Measurements from ENCODE around the gene CREBBP.

CREBBP gene

DNA sequence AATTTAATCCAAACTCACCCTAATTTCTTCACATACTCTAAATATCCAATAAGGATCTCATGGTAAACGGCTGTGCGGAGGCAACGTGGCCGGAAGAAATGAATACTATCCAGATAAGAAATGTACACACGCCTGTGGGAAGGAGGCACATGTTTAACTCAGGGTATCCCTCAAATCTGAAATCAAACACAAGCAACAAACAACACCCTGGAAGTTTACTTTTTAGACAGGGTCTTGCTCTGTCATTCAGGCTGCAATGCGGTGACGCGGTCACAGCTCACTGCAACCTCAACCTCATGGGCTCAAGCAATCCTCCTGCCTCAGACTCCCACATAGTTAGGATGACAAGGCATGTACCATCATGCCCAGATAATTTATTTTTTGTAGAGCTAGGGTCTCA lies 142.0 kb downstream of the CREBBP start:
- no peak for TF ChIP-seq ZFX (IDR thresholded peaks at IDR 0.05)
- TF ChIP-seq, protein P1, sequence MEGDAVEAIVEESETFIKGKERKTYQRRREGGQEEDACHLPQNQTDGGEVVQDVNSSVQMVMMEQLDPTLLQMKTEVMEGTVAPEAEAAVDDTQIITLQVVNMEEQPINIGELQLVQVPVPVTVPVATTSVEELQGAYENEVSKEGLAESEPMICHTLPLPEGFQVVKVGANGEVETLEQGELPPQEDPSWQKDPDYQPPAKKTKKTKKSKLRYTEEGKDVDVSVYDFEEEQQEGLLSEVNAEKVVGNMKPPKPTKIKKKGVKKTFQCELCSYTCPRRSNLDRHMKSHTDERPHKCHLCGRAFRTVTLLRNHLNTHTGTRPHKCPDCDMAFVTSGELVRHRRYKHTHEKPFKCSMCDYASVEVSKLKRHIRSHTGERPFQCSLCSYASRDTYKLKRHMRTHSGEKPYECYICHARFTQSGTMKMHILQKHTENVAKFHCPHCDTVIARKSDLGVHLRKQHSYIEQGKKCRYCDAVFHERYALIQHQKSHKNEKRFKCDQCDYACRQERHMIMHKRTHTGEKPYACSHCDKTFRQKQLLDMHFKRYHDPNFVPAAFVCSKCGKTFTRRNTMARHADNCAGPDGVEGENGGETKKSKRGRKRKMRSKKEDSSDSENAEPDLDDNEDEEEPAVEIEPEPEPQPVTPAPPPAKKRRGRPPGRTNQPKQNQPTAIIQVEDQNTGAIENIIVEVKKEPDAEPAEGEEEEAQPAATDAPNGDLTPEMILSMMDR (conservative IDR thresholded peaks at IDR 0.05): no peak
- no peak overlapping the region for H3K27ac ChIP-seq

DNA sequence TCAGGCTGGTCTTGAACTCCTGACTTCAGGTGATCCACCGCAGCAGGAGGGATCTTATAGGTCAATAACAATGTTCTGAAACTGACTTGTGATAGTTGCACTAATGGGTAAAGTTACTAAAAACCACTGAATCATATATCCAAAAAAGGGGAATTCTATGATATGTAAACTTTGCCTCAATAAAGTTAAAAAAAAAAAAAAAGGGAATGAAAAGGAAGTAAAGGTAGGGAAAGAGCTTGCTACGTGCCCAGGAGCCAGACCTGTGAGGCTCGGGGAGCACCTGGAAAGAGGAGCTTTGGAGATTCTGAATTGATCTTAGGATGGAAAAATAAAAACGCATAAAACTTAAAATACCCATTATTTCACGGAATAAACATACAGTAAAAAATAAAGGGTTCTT lies 142.4 kb downstream of the CREBBP start:
- no peak overlapping the region for H3K27ac ChIP-seq
- TF ChIP-seq ZFX (IDR thresholded peaks at IDR 0.05): no peak
- TF ChIP-seq, protein P1 (conservative IDR thresholded peaks at IDR 0.05): no peak

DNA sequence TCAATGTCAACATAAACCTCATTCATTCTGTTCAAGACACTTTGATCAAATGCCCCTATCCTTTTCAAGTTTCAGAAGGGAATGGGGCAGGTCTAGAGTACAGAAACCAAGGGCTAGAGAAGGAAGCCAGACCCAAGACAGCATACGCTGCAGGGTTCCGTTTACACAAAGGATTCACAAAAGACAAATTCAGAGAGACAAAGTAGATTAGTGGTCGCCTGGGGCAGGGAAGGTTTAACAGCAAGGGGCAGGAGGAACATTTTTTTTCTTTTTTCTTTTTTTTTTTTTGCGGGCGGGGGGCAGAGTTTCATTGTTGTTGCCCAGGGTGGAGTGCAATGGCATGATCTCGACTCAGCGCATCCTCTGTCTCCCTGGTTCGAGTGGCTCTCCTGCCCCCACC lies 143.3 kb downstream of the CREBBP start:
- H3K27ac ChIP-seq: no peak overlapping the region
- TF ChIP-seq, protein P1 (conservative IDR thresholded peaks at IDR 0.05): no peak
- no peak for TF ChIP-seq ZFX (IDR thresholded peaks at IDR 0.05)

DNA sequence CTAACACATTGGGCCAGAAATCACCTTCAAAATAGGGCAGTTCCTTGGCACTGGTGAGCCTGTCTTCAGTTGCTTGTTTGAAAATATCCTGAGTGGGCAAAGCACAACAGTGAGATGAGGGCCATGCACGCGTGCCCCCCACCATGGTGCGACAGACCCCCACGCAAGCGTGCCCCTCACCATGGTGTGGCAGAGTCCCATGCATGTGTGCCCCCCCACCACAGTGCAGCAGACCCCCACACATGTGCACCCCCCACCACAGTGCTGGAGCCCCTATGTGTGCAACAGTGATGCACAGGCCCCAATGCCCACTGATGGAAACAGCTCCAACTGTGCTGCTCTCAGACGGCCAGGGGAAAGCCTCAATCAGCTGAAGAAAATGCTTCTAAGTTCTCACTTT lies 144.4 kb downstream of the CREBBP start:
- no peak overlapping the region for H3K27ac ChIP-seq
- TF ChIP-seq, protein P1 (conservative IDR thresholded peaks at IDR 0.05): no peak
- TF ChIP-seq ZFX (IDR thresholded peaks at IDR 0.05): no peak

DNA sequence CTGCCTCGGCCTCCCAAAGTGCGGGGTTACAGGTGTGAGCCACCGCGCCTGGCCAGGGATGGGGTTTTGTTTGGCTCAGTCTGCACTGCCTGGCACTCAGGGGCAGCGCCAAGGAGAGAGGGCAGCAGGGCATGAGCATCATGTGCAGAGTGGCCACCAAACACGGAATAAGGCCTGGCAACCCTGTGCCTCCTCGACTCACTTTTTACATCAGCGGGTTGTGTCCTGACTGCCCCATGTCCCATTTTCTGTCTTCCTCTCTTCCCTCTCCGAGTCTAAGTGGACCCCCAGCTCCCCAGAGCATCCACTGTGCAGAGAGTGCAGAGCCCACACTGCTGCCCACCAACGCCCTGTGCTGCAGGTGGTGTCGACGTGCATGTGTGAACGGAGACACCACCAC lies 145.0 kb downstream of the CREBBP start:
- TF ChIP-seq, protein P1 (conservative IDR thresholded peaks at IDR 0.05): no peak
- TF ChIP-seq ZFX (IDR thresholded peaks at IDR 0.05): no peak
- H3K27ac ChIP-seq: no peak overlapping the region

DNA sequence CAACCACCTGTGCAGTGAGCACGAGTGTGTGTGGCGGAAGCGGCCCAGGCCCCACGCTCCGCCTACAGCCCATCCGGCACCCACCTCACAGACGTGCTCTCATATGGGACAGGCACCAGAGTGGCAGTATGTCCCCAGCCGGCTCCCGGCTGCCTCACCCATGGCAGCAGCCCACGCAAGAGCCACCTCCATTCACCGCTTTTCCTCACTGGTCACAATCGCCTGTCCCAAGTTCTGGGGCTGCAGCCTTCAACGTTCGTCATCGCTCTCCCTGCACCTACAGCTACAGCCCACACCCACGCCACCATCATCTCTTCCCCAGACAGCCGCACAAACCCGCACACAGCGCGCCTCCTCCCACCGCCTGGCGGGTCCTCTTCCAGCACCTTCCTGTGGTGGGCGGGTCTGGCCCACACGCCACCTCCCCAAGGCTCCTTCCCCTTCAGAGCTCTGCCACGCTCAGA lies 145.7 kb downstream of the CREBBP start:
- H3K27ac ChIP-seq: no peak overlapping the region
- TF ChIP-seq, protein P1 (conservative IDR thresholded peaks at IDR 0.05): no peak
- TF ChIP-seq ZFX (IDR thresholded peaks at IDR 0.05): no peak

DNA sequence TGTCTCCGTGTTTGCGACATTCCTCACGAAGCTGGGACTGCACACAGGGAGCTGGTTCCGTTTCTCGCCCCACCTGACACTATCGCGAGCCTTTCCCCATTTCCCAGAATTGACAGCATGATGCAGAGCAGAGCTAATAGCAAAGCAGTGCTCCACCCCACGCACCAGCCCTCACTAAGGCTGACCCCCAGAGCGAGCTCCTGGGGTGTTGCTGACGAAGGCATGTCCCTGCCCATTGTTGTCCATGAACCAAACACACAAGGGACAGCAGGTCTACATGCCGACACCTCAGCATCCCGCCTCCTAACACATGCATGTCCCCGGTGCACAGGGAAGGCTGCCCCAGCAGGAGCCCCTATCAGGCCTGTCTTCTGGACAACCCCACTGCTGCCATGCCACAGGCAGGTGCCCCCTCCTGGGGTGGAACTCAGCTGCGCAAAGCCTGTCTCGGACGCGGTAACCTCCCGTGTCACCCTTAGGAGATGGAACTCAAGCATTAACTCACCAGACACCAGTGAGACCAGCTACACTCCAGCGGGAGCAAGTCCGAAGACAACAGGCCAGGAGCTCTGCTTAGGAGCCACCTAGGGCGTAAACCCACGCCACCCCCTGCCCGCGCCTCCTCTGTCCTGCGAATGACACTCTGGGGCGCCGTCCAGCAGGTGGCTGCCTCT lies 146.3 kb downstream of the CREBBP start:
- H3K27ac ChIP-seq: no peak overlapping the region
- TF ChIP-seq ZFX (IDR thresholded peaks at IDR 0.05): no peak
- TF ChIP-seq, protein P1 (conservative IDR thresholded peaks at IDR 0.05): no peak
